ENCODE measurements around the gene STXBP1. TPM values are rescaled to one million over a fixed set of nuclear protein-coding genes. Genes with fewer than 3 reads are reported as not detected.

The STXBP1 gene
- total and polyA plus RNA-seq, 2 of the 8 experiments (the other 6 are each of a cell fraction or from before 2014, with no cell fraction given) = 11.5 to 60.9 TPM

DNA sequence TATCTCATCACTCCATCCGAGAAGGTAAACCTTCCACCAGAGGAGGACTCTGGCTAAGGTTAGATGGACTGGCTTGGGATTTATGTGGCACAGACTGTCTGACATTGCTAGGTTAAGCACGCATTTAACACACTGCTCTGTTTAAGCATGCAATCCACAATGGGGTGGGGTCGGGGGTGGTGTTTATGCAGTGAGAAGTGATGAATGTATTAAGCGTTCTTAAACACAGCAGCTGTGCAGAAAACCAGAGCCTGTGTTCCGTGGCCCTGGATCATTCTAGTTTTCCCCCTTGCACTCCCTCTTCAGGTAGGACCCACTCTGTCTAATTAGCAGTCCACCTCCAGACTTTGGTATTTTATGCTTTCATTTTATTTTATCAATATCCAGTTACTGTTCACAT lies 46.4 kb downstream of the STXBP1 start:
- Histone ChIP-seq H3K4me3 (ENCODE audit: extremely low read depth in 1 of 4, insufficient read depth in 2 of 4, low read depth in 3 of 4, low read length in 4 of 4) (no peak overlapping the region), H4K20me1 (replicated peaks in 1 of 2; ENCODE audit: control insufficient read depth in 1 of 2, insufficient read depth in 2 of 2, low read length in 2 of 2) (no peaks in the 10 kb centered on the region), H3K36me3 (ENCODE audit: control insufficient read depth in 2 of 4, insufficient read depth in 4 of 4, low read length in 3 of 4) (peaks cover 0 to 13% (median 5%) of the 10 kb centered on the region in 4 experiments; a peak in 5 of 8 replicates), H2BK12ac (ENCODE audit: low read depth, low read length) (no peak overlapping the region), H3K27me3 (replicated peaks in 1 of 4; ENCODE audit: control insufficient read depth in 3 of 4, extremely low read depth in 1 of 4, insufficient read depth in 3 of 4, low read length in 3 of 4) (no peaks in the 10 kb centered on the region), H3K4ac (replicated peaks; ENCODE audit: insufficient read length, low read depth, low read length) (no peak overlapping the region), H2BK15ac (ENCODE audit: low read length) (no peak overlapping the region), H3K4me2 (ENCODE audit: insufficient read depth in 1 of 2, low read depth in 2 of 2, low read length in 2 of 2) (no peak overlapping the region), H4K91ac (replicated peaks; ENCODE audit: insufficient read length, low read length) (no peak overlapping the region), H4K8ac (ENCODE audit: extremely low read depth, insufficient read depth, low read length) (no peak overlapping the region), H2BK120ac (replicated peaks; ENCODE audit: low read depth, low read length) (no peak overlapping the region), H3K9ac (replicated peaks in 1 of 4; ENCODE audit: extremely low read depth in 1 of 4, low read depth in 3 of 4, low read length in 3 of 4) (no peak overlapping the region), H3K14ac (ENCODE audit: insufficient read length) (no peak overlapping the region), H3K56ac (replicated peaks; ENCODE audit: insufficient read length, low read depth, low read length) (no peak overlapping the region), H2BK20ac (ENCODE audit: low read length) (no peak overlapping the region), H3K9me3 (ENCODE audit: insufficient read depth in 2 of 2, low read depth in 1 of 2, low read length in 1 of 2) (no peaks in the 10 kb centered on the region), H3K23ac (ENCODE audit: insufficient read length) (no peak overlapping the region), H3K4me1 (replicated peaks in 1 of 4; ENCODE audit: control insufficient read depth in 3 of 4, insufficient read depth in 4 of 4, low read length in 3 of 4) (peaks cover 0 to 11% (median 9%) of the 10 kb centered on the region in 4 experiments; a peak in 4 of 7 replicates), H3K79me2 (ENCODE audit: control insufficient read depth in 1 of 2, insufficient read depth in 2 of 2, low read length in 2 of 2) (no peaks in the 10 kb centered on the region), H3K79me1 (ENCODE audit: low read depth, low read length) (no peaks in the 10 kb centered on the region), H2AK5ac (ENCODE audit: low read depth, low read length) (no peak overlapping the region), H3K23me2 (ENCODE audit: low read depth, low read length) (no peaks in the 10 kb centered on the region), H3K18ac (ENCODE audit: extremely low read depth, low read length) (no peak overlapping the region), H3K27ac (ENCODE audit: low read depth, low read length) (no peak overlapping the region), H2BK5ac (ENCODE audit: low read depth, low read length) (no peak overlapping the region), H2AFZ (ENCODE audit: low read length) (no peak overlapping the region), H4K5ac (ENCODE audit: insufficient read length, low read depth, low read length) (no peak overlapping the region)
- POLR2A ChIA-PET (ENCODE audit: partially characterized antibody) = no interaction called here
- TF ChIP-seq RAD21 (IDR thresholded peaks at IDR 0.05 in 1 of 2, conservative IDR thresholded peaks at IDR 0.05 in 1 of 2; ENCODE audit: low read depth in 2 of 2, low read length in 2 of 2) (no peak), RFX5 (IDR thresholded peaks at IDR 0.05; ENCODE audit: borderline replicate concordance, low read depth, low read length) (no peak), SRF (IDR thresholded peaks at IDR 0.05; ENCODE audit: low read depth, low read length) (no peak), NANOG (IDR thresholded peaks at IDR 0.05; ENCODE audit: insufficient read depth, low read depth, low read length, poor library complexity, severe bottlenecking) (no peak), CTBP2 (IDR thresholded peaks at IDR 0.05; ENCODE audit: borderline replicate concordance, insufficient read depth, insufficient read length, low read length) (no peak), GABPA (IDR thresholded peaks at IDR 0.05; ENCODE audit: borderline replicate concordance, insufficient read depth, low read length) (no peak), TCF12 (IDR thresholded peaks at IDR 0.05; ENCODE audit: low read depth, low read length) (no peak)
- TF ChIP-seq, protein P1, sequence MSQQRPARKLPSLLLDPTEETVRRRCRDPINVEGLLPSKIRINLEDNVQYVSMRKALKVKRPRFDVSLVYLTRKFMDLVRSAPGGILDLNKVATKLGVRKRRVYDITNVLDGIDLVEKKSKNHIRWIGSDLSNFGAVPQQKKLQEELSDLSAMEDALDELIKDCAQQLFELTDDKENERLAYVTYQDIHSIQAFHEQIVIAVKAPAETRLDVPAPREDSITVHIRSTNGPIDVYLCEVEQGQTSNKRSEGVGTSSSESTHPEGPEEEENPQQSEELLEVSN (IDR thresholded peaks at IDR 0.05) = no peak
- DNase-seq (ENCODE audit: low read depth in 1 of 2, low spot score in 2 of 2) (no peak), FAIRE-seq (no peak)
- CTCF ChIA-PET (ENCODE audit: partially characterized antibody) = no interaction called here
- 83% methylated on average over 5 of the region's 5 CpGs; no CpG with 5 or more reads in 1 of the 2 experiments for WGBS, 2 experiments (ENCODE audit: extremely low coverage in 1 of 2, insufficient coverage in 1 of 2, insufficient read length in 1 of 2, insufficient replicate concordance in 2 of 2, low coverage in 1 of 2, low lambda C conversion rate in 2 of 2, missing lambda C conversion rate in 1 of 2)
